Measurements from ENCODE around the gene GFPT1. TPM values are rescaled to one million over a fixed set of nuclear protein-coding genes. Genes with fewer than 3 reads are reported as not detected.

GFPT1 gene
- total and polyA plus RNA-seq, 5 donors from 2014 or later, result 8.0 to 20.7 (median 12.0) TPM

DNA sequence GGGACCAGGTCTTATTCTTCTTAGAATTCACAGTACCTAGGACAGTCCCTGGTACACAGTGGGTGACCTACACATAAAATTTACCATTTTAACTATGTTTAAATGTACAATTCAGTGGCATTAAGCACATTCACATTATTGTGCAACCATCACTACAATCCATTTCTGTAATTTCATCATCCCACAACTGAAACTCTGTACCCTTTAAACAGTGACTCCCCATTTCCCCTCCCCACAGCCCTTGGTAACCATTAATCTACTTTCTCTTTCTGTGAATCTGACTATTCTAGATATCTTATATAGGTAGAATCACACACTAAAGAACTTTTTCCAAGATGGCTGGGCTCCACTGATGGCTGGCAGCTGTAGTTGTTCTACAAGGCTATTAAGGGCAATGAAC lies 41.6 kb downstream of the GFPT1 start:
- Histone ChIP-seq H3K27ac (ENCODE audit: insufficient read depth, low read length, poor library complexity, severe bottlenecking) (no peak overlapping the region), H3K4me1 (ENCODE audit: control insufficient read depth, insufficient read depth, low read length, poor library complexity, severe bottlenecking) (no peaks in the 10 kb centered on the region), H3K4me3 (ENCODE audit: low read depth, low read length) (no peak overlapping the region), H3K27me3 (ENCODE audit: control insufficient read depth, insufficient read depth, low read length) (no peaks in the 10 kb centered on the region), H3K9me3 (ENCODE audit: control insufficient read depth in 2 of 2, low read length in 2 of 2) (no peaks in the 10 kb centered on the region), H3K36me3 (ENCODE audit: control insufficient read depth, insufficient read depth, low read length) (peaks cover 94% of the 10 kb centered on the region)
- H3K27ac Mint-ChIP-seq, result no peak overlapping the region
- DNase-seq (peak in 1 of 3 donors; percentile 13), ATAC-seq (ENCODE audit: low read depth in 2 of 2) (no peak)
- peaks cover 47% of the 10 kb centered on the region for H3K36me3 Mint-ChIP-seq
- no peak overlapping the region for H3K4me3 Mint-ChIP-seq
- no peaks in the 10 kb centered on the region for H3K4me1 Mint-ChIP-seq
- no peaks in the 10 kb centered on the region for H3K27me3 Mint-ChIP-seq
- no peaks in the 10 kb centered on the region for H3K9me3 Mint-ChIP-seq

GRCh38 chr2:69344305-69344704 lies 42.7 kb downstream of the GFPT1 start:
- Histone ChIP-seq H3K9me3 (ENCODE audit: control insufficient read depth in 2 of 2, low read length in 2 of 2) (no peaks in the 10 kb centered on the region), H3K4me3 (ENCODE audit: low read depth, low read length) (no peak overlapping the region), H3K36me3 (ENCODE audit: control insufficient read depth, insufficient read depth, low read length) (peaks cover 92% of the 10 kb centered on the region), H3K27ac (ENCODE audit: insufficient read depth, low read length, poor library complexity, severe bottlenecking) (no peak overlapping the region), H3K27me3 (ENCODE audit: control insufficient read depth, insufficient read depth, low read length) (no peaks in the 10 kb centered on the region), H3K4me1 (ENCODE audit: control insufficient read depth, insufficient read depth, low read length, poor library complexity, severe bottlenecking) (no peaks in the 10 kb centered on the region)
- Mint-ChIP-seq H3K4me3 (no peak overlapping the region), H3K36me3 (peaks cover 52% of the 10 kb centered on the region), H3K27ac (no peak overlapping the region), H3K27me3 (no peaks in the 10 kb centered on the region), H3K4me1 (no peaks in the 10 kb centered on the region), H3K9me3 (peaks cover 0 to 1% (median 0%) of the 10 kb centered on the region in 7 donors)
- DNase-seq (no peak), ATAC-seq (ENCODE audit: low read depth in 2 of 2) (no peak)

- H3K9me3 ChIP-seq (ENCODE audit: control insufficient read depth in 2 of 2, low read length in 2 of 2), result no peaks in the 10 kb centered on the region
- H3K36me3 ChIP-seq (ENCODE audit: control insufficient read depth, insufficient read depth, low read length), result peaks cover 79% of the 10 kb centered on the region
- no peak overlapping the region for H3K4me3 ChIP-seq (ENCODE audit: low read depth, low read length)
- Mint-ChIP-seq H3K27me3 (no peaks in the 10 kb centered on the region), H3K27ac (no peak overlapping the region), H3K4me1 (peaks cover 0 to 4% (median 0%) of the 10 kb centered on the region in 4 donors), H3K36me3 (peaks cover 59% of the 10 kb centered on the region), H3K9me3 (peaks cover 0 to 1% (median 0%) of the 10 kb centered on the region in 7 donors), H3K4me3 (no peak overlapping the region)
- H3K27ac ChIP-seq (ENCODE audit: insufficient read depth, low read length, poor library complexity, severe bottlenecking), result no peak overlapping the region
- H3K27me3 ChIP-seq (ENCODE audit: control insufficient read depth, insufficient read depth, low read length), result no peaks in the 10 kb centered on the region
- ATAC-seq (ENCODE audit: low read depth in 2 of 2), result no peak
- DNase-seq, result no peak
- H3K4me1 ChIP-seq (ENCODE audit: control insufficient read depth, insufficient read depth, low read length, poor library complexity, severe bottlenecking), result no peaks in the 10 kb centered on the region
Measured at GRCh38 chr2:69340101-69340775, 46.8 kb downstream of the GFPT1 start.

DNA sequence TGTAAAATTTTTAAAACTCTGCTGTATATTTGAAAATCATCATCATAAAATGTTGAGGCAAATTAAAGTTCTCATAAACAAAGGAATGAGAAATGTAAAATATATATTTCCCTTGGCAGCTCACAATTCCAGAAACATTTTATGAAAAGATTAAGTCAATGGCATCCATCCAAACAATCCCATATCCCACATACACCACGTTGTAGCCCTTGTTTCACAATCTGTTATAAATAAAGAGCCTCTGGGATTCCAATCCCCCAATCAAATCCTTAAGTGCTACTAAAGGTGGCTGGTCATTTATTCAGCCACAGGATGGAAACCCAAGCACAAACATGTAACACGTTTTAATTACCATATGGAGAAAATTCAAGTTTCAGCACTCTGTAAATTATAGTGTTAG lies 51.7 kb downstream of the GFPT1 start:
- Histone ChIP-seq H3K27me3 (ENCODE audit: control insufficient read depth, insufficient read depth, low read length) (no peaks in the 10 kb centered on the region), H3K4me3 (ENCODE audit: low read depth, low read length) (no peak overlapping the region), H3K36me3 (ENCODE audit: control insufficient read depth, insufficient read depth, low read length) (peaks cover 48% of the 10 kb centered on the region), H3K9me3 (ENCODE audit: control insufficient read depth in 2 of 2, low read length in 2 of 2) (no peaks in the 10 kb centered on the region), H3K27ac (ENCODE audit: insufficient read depth, low read length, poor library complexity, severe bottlenecking) (no peak overlapping the region), H3K4me1 (ENCODE audit: control insufficient read depth, insufficient read depth, low read length, poor library complexity, severe bottlenecking) (no peaks in the 10 kb centered on the region)
- peaks cover 46% of the 10 kb centered on the region for H3K36me3 Mint-ChIP-seq
- no peak overlapping the region for H3K27ac Mint-ChIP-seq
- ATAC-seq (ENCODE audit: low read depth in 2 of 2) (no peak), DNase-seq (no peak)
- H3K9me3 Mint-ChIP-seq, result peaks cover 0 to 1% (median 0%) of the 10 kb centered on the region in 7 donors
- H3K4me1 Mint-ChIP-seq, result peaks cover 0 to 4% (median 2%) of the 10 kb centered on the region in 4 donors
- no peak overlapping the region for H3K4me3 Mint-ChIP-seq
- no peaks in the 10 kb centered on the region for H3K27me3 Mint-ChIP-seq

DNA sequence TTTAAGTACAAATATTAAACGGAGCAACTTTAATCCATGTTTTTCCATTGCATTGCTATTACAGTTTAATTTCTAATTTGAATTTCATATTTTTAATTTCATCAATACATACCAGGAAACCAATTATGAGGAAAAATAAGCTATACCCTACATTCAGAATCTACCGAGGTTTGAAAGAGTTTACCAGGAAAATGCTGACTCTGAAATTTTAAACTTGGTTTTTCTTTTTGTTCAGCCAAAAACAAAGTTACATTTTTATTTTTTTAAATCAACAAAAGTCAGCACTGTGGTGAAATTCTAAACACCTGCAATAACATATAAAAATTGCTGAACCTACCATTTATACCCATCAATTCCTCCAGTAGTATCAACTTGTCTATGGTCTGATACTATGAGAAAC lies 53.7 kb downstream of the GFPT1 start:
- H3K27ac Mint-ChIP-seq, result no peak overlapping the region
- no peaks in the 10 kb centered on the region for H3K27me3 Mint-ChIP-seq
- H3K36me3 Mint-ChIP-seq, result peaks cover 48% of the 10 kb centered on the region
- no peak for ATAC-seq (ENCODE audit: low read depth in 2 of 2)
- H3K4me3 Mint-ChIP-seq, result no peak overlapping the region
- Histone ChIP-seq H3K36me3 (ENCODE audit: control insufficient read depth, insufficient read depth, low read length) (peaks cover 50% of the 10 kb centered on the region), H3K4me1 (ENCODE audit: control insufficient read depth, insufficient read depth, low read length, poor library complexity, severe bottlenecking) (no peaks in the 10 kb centered on the region), H3K27ac (ENCODE audit: insufficient read depth, low read length, poor library complexity, severe bottlenecking) (no peak overlapping the region), H3K9me3 (ENCODE audit: control insufficient read depth in 2 of 2, low read length in 2 of 2) (no peaks in the 10 kb centered on the region), H3K27me3 (ENCODE audit: control insufficient read depth, insufficient read depth, low read length) (no peaks in the 10 kb centered on the region), H3K4me3 (ENCODE audit: low read depth, low read length) (no peak overlapping the region)
- peaks cover 0 to 4% (median 2%) of the 10 kb centered on the region in 4 donors for H3K4me1 Mint-ChIP-seq
- no peaks in the 10 kb centered on the region for H3K9me3 Mint-ChIP-seq
- no peak for DNase-seq

DNA sequence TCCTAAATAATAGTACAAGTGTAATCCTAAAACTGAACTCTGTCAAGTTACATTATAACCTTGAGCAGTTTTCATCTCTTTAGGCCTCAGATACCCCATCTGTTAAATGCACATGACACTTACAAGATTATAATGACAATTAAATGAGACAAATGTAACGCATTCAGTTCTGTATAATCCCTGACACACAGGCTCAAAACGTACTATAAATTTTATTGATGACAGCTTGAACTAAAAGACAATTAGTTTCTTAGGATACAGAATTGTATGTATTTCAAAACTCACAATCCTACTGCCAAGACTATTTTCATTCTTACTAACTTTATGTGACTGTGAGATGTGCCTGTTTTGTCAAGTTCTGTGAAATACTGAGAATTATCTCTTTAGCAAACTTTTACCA lies 56.2 kb downstream of the GFPT1 start:
- no peak overlapping the region for H3K4me3 ChIP-seq (ENCODE audit: low read depth, low read length)
- no peak for ATAC-seq (ENCODE audit: low read depth in 2 of 2)
- Mint-ChIP-seq H3K4me1 (peaks cover 0 to 5% (median 0%) of the 10 kb centered on the region in 4 donors), H3K27me3 (no peaks in the 10 kb centered on the region), H3K9me3 (no peaks in the 10 kb centered on the region), H3K4me3 (no peak overlapping the region), H3K36me3 (peaks cover 53% of the 10 kb centered on the region), H3K27ac (no peak overlapping the region)
- no peaks in the 10 kb centered on the region for H3K4me1 ChIP-seq (ENCODE audit: control insufficient read depth, insufficient read depth, low read length, poor library complexity, severe bottlenecking)
- H3K36me3 ChIP-seq (ENCODE audit: control insufficient read depth, insufficient read depth, low read length), result peaks cover 60% of the 10 kb centered on the region
- DNase-seq, result no peak
- no peaks in the 10 kb centered on the region for H3K27me3 ChIP-seq (ENCODE audit: control insufficient read depth, insufficient read depth, low read length)
- H3K27ac ChIP-seq (ENCODE audit: insufficient read depth, low read length, poor library complexity, severe bottlenecking), result no peak overlapping the region
- H3K9me3 ChIP-seq (ENCODE audit: control insufficient read depth in 2 of 2, low read length in 2 of 2), result no peaks in the 10 kb centered on the region

- H3K27ac Mint-ChIP-seq, result no peak overlapping the region
- Histone ChIP-seq H3K4me3 (ENCODE audit: low read depth, low read length) (no peak overlapping the region), H3K27me3 (ENCODE audit: control insufficient read depth, insufficient read depth, low read length) (no peaks in the 10 kb centered on the region), H3K9me3 (ENCODE audit: control insufficient read depth in 2 of 2, low read length in 2 of 2) (no peaks in the 10 kb centered on the region), H3K27ac (ENCODE audit: insufficient read depth, low read length, poor library complexity, severe bottlenecking) (no peak overlapping the region), H3K36me3 (ENCODE audit: control insufficient read depth, insufficient read depth, low read length) (peaks cover 28% of the 10 kb centered on the region), H3K4me1 (ENCODE audit: control insufficient read depth, insufficient read depth, low read length, poor library complexity, severe bottlenecking) (no peaks in the 10 kb centered on the region)
- DNase-seq, result no peak
- H3K9me3 Mint-ChIP-seq, result peaks cover 0 to 2% (median 0%) of the 10 kb centered on the region in 7 donors
- H3K36me3 Mint-ChIP-seq, result peaks cover 60% of the 10 kb centered on the region
- peaks cover 0 to 13% (median under 1%) of the 10 kb centered on the region in 4 donors for H3K4me1 Mint-ChIP-seq
- no peak overlapping the region for H3K4me3 Mint-ChIP-seq
- H3K27me3 Mint-ChIP-seq, result no peaks in the 10 kb centered on the region
- ATAC-seq (ENCODE audit: low read depth in 2 of 2), result no peak
Measured at GRCh38 chr2:69322631-69323030, 64.4 kb downstream of the GFPT1 start.

DNA sequence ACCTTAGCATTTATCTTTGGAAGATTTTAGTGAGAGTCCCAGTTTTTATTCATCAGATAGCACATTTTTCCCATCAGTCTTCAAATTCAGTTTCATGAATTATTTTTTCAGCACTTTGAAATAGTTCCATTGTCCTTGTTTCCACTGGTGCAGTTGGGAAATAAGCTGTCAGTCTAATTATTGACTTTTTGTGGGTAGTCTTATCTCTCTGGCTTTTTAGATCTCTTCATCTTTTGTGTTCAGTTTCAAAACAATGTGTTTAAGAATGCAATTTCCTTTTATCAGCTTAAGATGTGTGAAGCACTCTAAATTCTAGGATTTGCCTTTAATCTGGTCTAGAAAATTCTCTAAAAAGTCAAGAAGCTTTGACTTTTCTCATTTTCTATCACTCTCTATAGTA lies 70.5 kb downstream of the GFPT1 start:
- H3K9me3 ChIP-seq (ENCODE audit: control insufficient read depth in 2 of 2, low read length in 2 of 2), result no peaks in the 10 kb centered on the region
- H3K27me3 ChIP-seq (ENCODE audit: control insufficient read depth, insufficient read depth, low read length), result no peaks in the 10 kb centered on the region
- no peak overlapping the region for H3K27ac ChIP-seq (ENCODE audit: insufficient read depth, low read length, poor library complexity, severe bottlenecking)
- Mint-ChIP-seq H3K4me3 (no peak overlapping the region), H3K36me3 (peaks cover 30% of the 10 kb centered on the region), H3K9me3 (peaks cover 0 to 18% (median 5%) of the 10 kb centered on the region in 7 donors), H3K27me3 (no peaks in the 10 kb centered on the region), H3K4me1 (peaks cover 0 to 8% (median 2%) of the 10 kb centered on the region in 4 donors), H3K27ac (peak overlapping the region in 1 of 3 donors; percentile 3)
- H3K4me3 ChIP-seq (ENCODE audit: low read depth, low read length), result no peak overlapping the region
- no peaks in the 10 kb centered on the region for H3K4me1 ChIP-seq (ENCODE audit: control insufficient read depth, insufficient read depth, low read length, poor library complexity, severe bottlenecking)
- DNase-seq (no peak), ATAC-seq (ENCODE audit: low read depth in 2 of 2) (no peak)
- no peaks in the 10 kb centered on the region for H3K36me3 ChIP-seq (ENCODE audit: control insufficient read depth, insufficient read depth, low read length)
